ENCODE measurements around the gene CD44.

- no peak for TF ChIP-seq EP300 (IDR thresholded peaks at IDR 0.05)
- TF ChIP-seq, protein P1, sequence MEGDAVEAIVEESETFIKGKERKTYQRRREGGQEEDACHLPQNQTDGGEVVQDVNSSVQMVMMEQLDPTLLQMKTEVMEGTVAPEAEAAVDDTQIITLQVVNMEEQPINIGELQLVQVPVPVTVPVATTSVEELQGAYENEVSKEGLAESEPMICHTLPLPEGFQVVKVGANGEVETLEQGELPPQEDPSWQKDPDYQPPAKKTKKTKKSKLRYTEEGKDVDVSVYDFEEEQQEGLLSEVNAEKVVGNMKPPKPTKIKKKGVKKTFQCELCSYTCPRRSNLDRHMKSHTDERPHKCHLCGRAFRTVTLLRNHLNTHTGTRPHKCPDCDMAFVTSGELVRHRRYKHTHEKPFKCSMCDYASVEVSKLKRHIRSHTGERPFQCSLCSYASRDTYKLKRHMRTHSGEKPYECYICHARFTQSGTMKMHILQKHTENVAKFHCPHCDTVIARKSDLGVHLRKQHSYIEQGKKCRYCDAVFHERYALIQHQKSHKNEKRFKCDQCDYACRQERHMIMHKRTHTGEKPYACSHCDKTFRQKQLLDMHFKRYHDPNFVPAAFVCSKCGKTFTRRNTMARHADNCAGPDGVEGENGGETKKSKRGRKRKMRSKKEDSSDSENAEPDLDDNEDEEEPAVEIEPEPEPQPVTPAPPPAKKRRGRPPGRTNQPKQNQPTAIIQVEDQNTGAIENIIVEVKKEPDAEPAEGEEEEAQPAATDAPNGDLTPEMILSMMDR (IDR thresholded peaks at IDR 0.05), result no peak
Observed at GRCh38 chr11:35270342-35270741, 131.4 kb downstream of the CD44 start.

Measured in ovary (tissue), 3 donors.